GM12874 (cell line): ENCODE results near the gene PPP4R4.

Experiments used
- TF ChIP-seq, protein P1 (sequence below): IDR thresholded peaks from 2 replicates; pipeline ENCODE4 v1.5.1; 2011; ENCODE audit warnings: low read depth, mild to moderate bottlenecking, control low read depth, low read length, moderate library complexity; ENCODE audit not compliant: insufficient read depth

PPP4R4 gene

DNA sequence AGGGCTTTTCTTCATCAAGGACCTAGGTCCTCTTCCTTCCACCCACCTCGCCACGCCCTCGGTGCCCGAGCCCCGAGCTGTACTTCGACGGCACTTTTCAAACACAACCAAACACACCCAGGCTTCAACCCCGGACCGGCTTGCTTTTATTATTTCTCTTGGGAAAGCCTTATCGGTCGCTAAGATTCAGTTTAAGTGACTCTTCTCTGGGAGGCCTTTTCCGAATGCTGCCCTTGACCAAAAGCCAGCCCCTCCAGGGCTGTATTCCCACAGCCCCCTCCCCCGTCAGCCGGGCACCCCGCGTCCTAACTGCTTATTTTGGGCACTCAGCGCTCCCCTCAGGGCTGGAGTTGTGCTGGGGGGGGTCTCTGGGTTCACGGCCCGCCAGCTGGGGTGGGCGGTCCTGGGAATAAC is 644 bp upstream of the PPP4R4 start:
- TF ChIP-seq, protein P1, sequence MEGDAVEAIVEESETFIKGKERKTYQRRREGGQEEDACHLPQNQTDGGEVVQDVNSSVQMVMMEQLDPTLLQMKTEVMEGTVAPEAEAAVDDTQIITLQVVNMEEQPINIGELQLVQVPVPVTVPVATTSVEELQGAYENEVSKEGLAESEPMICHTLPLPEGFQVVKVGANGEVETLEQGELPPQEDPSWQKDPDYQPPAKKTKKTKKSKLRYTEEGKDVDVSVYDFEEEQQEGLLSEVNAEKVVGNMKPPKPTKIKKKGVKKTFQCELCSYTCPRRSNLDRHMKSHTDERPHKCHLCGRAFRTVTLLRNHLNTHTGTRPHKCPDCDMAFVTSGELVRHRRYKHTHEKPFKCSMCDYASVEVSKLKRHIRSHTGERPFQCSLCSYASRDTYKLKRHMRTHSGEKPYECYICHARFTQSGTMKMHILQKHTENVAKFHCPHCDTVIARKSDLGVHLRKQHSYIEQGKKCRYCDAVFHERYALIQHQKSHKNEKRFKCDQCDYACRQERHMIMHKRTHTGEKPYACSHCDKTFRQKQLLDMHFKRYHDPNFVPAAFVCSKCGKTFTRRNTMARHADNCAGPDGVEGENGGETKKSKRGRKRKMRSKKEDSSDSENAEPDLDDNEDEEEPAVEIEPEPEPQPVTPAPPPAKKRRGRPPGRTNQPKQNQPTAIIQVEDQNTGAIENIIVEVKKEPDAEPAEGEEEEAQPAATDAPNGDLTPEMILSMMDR, result no peak

DNA sequence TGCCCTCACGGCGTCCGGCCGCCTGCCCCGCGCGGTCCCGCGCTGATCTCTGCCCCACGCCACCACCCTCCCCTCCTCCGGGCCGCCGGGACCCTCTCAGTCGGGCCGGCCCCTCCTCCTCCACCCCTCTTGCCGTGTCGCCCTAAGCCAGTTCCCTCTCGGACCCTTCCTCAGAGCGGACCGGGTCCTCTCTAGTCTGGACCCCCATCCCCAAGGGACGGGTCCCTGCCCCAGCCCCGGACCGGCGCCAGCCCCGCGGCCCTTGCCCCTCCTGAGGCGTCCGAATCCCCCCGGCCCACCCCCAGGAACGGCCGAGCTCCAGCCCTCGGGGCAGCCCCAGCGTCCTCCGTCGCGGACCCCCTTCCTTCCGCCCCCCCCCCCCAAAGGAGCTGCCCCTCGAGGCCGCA is 485 bp downstream of the PPP4R4 start:
- TF ChIP-seq, protein P1, result no peak

DNA sequence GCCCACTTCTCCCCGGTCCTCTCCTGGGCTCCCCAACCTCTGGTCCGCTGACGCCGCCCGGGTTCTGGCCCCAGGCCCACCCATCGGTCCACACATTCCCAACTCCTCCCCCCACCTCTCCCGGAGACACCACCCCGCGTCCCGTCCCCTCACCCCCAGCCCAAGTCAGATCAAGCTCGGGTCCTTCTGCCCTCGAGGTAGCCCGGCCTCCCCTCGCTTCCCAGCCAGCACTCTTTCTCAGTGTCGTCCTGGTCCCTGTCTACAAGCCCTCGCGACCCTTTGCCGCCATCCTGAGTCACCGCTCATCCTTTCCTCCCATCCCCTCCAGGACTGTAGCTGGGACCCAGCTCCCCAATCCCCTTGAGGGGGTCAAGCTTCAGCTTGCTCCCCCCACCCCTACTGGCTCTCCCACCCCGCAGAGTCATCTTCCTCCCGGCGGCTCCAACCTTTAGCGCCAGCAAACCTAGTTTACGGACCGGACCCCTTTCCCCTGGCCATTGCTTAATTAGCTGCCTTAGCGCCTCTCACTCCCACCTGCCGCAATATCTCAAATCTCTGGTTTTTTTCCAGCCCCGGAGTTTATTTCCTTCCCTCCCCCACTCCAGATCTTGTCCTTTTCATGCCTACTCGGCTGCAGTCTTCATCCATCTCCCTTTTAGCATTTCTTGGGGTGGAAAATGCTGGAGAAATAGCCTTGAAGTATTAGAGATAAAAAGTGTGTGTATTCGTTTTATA is 1.1 kb downstream of the PPP4R4 start:
- TF ChIP-seq, protein P1, result no peak

DNA sequence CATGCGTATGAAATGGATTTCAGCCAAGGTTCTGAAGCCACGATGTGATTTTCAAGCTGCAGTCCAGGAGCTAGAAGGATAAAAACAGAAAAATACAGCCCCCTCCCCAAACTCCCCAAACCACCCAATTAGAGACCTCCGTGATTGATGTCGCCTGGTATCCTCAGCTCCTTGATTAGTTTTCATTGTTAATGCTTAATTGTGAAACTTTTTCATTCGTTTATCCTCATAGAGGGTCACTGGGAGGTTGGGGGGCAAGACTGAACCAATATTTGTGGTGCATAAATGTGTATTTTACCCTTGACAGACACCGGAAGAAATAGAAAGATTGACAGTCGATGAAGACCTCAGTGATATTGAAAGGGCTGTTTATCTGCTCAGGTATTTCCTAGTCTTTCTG is 1.6 kb downstream of the PPP4R4 start:
- TF ChIP-seq, protein P1, result no peak

DNA sequence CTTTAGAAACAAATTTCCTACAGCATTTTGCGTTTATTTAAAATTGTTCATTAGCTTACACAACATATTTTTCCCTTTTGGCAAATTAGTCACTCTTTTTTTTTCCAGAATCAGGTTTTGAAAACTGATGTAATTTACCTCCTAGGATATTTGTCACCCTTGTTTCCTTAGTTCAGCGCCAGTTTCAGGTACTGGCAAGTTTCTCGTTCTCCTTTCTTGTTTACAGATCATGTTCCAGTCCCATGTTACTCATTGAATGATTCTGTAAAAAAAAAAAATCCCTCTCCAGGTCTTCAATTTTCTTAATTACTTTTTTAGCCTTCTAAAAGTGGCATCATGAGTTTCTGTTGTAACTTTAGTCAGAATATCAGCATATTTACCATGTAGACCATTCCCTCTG is 2.7 kb downstream of the PPP4R4 start:
- TF ChIP-seq, protein P1, result no peak

DNA sequence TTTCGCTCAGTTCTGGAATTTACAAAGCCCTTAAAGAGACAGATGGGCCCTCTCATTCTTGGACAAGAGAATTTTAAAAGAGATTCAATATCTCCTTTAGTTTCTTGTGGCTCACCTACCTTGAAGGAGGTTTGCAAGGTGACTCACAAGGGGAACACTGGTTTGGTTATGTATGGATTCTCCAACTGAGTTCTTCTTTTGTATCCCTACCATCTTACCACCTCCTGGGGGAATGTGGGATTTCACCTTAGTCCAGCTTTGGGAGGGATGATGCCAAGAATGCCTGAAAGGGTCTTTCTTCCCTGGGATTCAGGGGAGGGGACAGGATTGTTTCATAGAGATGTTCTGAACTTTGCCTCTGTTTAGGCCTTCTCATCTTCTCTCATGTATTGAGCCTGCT is 3.7 kb downstream of the PPP4R4 start:
- TF ChIP-seq, protein P1, result no peak

DNA sequence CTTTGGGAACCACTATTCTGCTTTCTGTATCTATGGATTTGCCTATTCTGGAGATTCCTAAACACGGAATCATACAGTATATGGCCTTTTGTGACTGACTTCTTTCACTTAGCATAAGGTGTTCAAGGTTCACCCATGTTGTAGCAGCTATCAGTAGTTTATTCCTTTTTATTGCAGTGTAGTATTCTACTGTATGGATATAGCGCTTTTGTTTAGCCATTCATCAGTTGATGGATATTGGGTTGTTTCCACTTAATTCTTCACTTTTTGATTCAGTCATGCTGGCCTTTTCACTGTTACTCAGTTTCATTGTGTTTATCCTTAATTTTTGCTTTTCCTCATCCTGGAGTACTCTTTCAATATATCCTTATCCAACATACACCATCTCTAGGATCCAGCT is 5.1 kb downstream of the PPP4R4 start:
- TF ChIP-seq, protein P1, result no peak
